HK-2 (cell line): ENCODE data around the gene SYCP3.

Experiments used
- DNase-seq: peaks from one replicate; pipeline ENCODE4 v3.0.0-alpha.2; 2018; ENCODE audit not compliant: unreplicated experiment

SYCP3 gene

DNA sequence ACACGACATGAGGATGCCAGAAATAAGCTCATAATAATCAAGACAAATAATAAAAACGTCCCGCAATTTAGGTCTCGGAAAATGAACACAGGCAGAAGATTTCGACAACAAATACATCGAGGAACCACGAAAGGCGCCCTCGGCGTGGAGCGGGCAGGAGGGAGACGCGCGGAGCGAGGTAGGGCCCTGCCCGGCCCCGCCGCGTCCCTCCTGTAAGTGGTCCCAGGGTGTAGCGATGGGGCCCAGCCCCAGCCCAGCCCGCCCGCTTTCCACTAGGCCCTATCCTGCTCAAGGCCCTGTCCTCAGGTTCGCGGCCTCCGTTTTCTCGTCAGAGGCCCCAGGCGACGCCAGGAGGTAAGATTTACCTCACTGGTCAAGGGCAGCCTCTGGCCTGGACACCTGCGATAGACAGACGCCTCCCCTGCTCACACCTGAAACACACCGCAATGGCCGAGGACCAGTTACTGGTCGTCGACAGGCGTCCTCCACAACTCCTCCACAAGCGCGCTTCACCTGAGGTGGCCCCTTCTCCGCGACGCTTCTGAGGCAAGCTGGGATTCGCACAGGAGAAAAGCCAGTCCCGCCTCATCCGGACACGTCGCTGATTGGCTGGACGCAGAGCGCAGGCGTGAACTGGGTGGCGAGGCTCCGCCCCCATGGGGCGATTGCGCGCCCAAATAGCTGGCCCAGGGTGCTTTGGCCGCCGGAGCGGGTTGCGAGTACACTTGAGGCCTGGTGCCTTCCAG is at the start of gene SYCP3:
Gene SYCP3, minus strand, starts transcription at position 543 of the 746 bp plus-strand sequence. CDS start 1,527 bp downstream, outside the sequence.
- no peak for DNase-seq

DNA sequence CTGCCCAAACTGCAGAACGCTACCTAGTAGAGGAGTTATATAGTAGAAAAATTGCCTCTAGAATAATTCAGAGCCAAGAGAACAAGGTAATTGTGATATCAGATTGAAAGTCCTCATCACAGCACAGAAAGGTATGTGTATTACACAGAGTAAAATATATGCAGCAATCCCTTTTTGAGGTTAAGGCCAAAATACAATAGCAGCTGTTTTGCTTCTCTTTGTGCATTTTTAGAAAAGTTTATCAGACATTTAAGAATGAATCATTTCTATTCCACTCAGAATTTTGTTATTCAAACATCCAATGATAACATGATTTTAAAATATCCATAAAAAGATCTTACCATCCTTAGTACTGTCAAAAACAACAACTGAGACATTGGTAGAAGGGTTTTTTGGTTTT is 46.4 kb upstream of the SYCP3 start:
- no peak for DNase-seq

DNA sequence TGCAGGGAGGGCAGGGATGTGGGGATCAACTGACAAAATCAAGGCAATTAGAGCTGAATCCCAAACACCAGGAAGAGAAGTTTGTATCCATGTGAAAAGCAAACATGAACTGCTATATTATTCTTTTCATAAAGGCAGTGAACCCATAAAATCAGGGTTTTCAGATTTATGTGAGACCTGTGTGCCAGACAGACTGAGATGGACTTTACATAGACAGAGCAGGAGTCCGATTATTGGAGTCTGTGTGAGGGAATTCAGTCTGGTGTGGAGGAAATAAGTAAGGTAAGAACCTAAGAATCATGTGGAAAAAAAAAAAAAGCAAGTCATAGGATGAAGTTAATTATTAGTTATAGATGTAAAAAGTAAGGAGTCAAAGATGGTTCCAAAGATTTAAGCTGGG is 45.1 kb upstream of the SYCP3 start:
- no peak for DNase-seq

DNA sequence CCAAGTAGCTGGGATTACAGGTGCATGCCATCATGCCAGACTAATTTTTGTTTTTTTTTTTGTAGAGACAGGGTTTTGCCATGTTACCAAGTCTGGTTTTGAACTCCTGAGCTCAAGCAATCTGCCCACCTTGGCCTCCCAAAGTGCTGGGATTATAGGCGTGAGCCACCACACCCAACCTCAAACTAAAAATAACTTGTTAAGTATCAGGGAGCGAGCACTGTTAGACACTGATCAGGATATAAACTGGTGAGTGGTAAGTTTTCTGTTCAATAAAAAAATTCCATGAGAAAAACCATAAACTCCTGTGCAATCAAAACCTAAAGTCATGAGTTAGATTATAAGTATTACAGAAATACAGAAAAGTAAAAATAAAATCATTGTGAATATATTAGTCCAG is 44.6 kb upstream of the SYCP3 start:
- no peak for DNase-seq

DNA sequence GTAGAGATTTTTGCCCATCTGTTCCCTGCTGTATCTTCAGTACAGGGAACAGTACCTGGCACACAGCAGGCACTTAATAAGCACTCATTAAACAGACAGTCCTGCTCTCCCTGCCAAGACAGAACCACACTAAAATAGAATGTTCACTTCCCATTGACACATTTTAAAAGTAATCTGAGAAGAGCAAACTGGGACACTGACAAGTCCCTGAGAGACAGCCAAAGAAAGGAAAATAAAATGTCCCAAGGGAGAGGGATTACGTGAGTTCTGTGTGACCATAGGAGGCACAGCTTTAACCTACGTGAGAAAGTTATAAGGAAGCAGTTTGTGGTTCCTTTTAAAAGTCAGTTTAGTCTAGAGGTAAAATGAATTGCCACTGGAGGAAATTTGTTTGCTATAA is 43.9 kb upstream of the SYCP3 start:
- no peak for DNase-seq

DNA sequence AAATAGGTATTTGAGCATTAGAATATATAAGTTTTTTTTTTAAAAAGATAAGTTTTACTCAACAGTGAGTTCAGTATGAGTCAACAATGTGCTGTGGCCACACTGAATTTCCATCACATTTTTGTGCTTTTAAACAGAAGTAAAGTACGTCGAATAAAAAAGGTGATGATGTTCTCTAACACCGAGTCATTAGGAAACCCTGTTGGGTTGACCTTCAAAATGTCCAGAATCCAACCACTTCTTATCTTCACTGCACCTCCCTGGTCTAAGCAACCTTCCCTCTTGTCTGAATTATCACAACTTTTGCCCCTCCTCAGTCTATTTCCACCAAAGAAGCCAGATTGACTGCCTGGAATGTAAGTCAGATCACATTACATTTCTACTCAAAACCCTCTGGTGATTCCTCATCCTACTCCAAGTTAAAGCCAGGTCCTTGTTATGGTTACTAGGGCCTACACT is 43.0 kb upstream of the SYCP3 start:
- no peak for DNase-seq

DNA sequence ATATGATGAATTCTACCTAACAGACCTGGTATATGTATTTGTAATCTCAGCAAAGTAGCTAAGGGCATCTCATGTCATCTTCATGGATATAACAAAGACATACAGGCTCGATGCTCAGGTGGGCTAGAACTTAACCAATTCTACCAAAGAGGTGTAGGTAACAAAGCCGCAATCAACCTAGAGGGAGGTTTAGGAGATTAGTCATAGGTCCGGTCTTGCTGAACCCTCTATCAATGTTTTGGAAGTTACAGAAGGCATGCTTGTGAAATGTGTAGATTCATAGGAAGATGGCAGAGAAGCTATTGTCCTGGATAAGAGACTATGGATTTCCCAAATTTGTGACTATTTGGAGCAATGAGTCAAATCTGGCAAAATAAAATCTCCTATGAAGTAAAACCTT is 42.6 kb upstream of the SYCP3 start:
- no peak for DNase-seq

DNA sequence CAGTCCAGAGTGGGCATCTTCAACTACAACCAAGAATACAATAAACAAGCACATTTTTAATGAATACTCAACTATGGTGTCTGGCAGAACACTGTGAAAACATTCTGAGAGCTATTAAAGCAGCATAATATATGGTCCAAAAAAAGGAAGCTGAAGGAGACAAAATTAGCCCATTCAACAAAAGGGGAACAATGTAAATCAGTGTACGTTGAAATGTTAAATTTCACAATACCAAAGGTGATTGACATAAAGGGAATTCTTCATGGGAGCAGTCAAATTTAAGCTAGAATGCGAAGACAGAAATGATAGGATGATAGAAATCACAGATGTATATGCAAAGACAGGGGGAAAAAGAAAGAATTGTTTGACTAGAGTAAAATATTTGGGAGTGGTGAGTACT is 41.3 kb upstream of the SYCP3 start:
- no peak for DNase-seq

DNA sequence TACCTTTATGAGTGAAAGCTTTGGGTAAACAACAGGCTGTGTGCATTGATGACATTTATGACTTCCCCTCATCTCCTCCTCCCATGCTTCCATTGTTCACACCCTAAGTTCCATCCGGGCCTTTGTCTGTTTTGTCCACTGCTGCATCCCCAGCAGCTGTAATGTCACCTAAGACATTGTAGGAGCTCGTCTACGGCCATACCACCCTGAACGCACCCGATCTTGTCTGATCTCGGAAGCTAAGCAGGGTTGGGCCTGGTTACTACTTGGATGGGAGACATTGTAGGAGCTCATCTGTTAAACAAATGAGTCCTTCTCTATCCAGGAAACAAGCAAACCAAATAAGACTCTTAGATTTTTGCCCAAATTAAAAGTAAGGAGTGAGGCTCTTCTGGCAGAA is 40.4 kb upstream of the SYCP3 start:
- no peak for DNase-seq

DNA sequence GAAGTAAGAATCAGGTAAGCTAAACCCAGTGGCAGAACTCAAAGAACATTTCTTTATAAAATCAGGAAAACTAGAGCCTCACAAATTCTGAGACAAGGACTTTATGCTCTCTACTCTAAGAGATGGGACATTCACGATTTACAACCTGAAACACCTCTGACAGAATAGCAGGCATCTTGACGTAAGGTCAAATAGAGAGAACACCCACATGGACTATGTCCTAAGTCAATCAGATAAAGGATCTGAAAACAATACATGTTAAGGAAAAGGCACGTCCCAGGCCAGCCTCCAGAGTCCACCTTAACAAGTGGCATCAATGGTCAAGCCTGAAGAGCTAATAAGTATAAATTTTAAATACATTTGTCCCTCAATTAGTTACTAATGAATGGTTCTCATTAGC is 39.9 kb upstream of the SYCP3 start:
- DNase-seq = no peak

DNA sequence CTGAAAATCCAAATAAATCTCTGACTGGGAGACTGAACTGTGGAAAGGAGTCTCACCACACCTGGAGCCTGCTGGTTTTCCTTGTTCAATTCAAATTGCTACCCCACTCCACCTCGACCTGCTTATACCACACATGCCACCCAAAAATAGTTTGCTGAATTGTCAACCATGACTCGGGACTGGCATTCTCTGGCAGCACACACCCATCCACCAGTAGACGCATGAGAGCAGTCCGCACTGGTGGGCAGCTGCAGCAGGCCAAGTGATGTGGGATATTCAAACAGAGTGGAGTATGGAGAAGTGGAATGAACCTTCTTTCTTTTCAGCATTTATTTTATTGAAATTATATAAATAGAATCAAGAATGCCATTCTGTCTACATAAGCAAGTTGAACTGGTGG is 38.7 kb upstream of the SYCP3 start:
- no peak for DNase-seq

DNA sequence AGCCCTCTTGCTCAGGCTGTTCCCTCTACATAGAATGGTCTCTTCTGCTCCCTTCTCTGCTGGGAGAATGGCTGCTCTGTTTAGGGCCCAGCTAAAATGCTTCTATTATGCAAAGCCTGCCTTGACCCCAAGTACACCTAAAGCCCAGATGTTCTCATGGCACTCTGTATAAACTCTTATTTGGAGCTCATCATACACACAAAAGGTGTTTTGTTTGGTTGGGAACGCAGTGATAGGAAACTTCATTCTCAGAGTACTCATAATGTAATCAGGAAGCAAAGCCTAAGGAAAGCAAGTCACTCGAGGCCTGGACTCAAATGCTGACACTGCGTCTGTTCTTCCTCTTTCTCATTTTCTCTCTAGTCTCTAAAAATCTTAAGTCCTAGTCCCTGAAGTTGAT is 38.2 kb upstream of the SYCP3 start:
- DNase-seq = no peak

DNA sequence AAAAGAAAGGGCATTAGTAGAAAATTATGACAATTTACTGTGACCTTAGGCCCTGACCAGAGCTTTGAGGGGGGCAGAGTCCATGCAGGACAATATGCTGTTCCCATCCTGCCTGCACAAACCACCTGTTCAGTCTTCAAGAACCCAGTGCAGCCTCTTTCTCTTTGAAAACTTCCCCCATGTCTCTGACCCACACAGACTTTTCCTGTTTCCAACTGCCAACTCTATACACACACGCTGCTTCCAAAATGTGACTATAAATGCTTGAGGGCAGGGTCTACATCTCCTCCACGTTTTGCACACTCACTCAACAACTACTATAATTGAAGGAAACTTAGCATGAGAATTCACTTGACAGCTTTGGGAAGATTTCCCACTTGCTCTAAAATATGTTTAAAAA is 36.6 kb upstream of the SYCP3 start:
- no peak for DNase-seq

DNA sequence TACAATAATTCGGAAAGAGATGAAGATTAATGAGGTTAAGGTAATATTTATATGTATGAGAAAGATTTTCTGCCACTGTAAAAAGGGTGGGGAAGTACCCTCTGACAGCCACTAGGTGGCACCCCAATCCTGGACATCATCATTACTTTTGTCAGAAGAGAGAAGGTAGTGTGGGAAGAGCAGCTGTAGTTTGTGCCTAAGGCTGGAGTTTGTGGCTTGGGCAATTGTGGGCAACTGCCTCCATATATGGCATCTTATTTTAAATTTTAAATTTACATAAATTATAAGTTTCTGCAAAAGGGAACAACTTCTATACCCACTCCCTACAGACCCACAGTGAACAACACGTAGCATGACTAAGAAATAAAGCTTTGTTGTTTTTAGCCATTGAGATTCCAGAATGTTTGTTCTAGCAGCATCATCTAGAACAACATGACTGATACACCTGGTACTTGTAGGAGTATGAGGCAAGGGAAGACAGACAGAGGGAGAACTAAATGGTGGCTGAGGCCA is 34.4 kb upstream of the SYCP3 start:
- DNase-seq = peak; percentile 45

DNA sequence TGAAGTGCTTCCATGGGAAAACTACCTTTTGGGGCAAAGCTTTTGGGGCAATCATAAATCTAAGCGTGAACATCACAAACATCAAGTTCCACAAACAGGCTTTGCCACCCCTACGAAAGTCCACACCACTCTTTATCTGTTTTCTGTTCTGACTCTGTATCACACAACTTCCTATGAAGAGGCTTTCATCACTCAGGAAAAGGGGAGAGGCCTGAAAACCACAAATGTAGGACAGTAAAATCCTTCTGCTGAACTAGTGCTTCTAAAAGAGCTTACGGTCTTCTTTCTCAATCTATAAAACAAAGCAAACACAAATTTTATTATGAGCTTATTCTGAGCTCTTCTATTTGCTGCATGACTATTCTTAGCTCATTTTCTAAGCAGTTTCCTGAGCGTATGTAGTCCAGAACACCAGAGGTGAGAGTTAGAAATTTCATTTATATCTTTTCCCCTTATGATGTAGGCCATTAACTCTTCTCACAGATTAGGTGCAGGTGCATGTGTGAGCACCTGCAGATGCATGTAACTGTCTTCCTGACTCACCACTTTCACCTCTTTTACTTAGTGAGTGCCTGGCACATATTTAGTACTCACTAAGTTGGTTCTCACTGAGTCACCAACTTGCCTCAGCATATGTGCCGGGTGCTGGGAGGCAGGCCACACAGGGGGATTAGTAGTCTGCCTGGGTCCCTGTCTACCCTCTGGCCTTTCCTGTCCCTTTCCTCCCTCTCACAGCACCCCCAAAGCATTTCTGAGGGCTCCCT is 32.9 kb upstream of the SYCP3 start:
- no peak for DNase-seq

DNA sequence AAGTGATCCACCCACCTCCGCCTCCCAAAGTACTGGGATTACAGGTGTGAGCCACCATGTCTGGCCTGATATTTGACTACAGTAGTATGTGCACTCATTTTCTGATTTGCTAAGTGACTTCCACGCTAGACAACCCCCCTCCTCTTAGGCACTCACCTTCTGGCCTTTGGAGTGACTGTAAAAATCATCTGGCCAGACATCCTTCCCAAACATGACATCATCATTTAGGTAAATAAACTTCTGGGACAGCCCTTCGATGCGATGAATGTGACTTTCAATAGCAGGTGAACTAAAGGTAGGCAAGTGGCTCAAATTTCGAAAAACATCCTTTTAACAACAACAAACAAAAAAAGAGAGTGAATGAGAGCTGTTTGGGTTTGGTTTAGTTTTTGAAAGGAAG is 30.6 kb upstream of the SYCP3 start:
- DNase-seq = no peak

DNA sequence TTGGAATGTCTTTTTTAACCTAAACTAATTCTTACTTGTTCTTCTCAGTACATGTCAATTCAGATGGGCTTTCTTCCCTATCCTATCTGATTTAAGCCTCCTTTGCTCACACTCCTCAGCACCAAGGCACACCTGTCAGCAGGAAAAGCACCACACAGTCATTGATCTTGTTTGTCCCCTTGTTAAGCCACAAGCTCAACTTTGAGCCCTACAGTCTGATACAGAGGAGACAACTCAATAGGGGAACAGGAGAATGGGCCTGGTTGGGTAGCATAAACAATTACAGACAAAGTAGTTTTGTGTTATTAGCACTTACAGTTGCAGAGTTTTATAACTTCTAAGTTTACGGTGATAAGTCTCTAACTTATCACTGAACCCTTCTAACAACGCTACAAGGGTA is 29.5 kb upstream of the SYCP3 start:
- DNase-seq = no peak

DNA sequence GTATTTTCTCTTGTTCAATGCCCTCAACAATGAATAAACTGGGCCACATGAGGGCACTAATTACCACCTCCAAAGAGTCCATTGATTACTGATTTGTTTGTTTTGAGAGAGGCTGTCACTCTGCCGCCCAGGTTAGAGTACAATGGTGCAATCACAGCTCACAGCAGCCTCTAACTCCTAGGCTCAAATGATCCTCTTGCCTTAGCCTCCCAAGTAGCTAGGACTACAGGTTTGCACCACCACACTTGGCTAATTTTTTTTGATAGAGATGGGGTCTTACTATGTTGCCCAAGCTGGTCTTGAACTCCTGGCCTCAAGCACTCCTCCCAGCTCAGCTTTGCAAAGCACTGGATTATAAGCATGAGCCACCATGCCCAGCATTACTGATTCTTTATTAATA is 28.3 kb upstream of the SYCP3 start:
- DNase-seq = no peak

DNA sequence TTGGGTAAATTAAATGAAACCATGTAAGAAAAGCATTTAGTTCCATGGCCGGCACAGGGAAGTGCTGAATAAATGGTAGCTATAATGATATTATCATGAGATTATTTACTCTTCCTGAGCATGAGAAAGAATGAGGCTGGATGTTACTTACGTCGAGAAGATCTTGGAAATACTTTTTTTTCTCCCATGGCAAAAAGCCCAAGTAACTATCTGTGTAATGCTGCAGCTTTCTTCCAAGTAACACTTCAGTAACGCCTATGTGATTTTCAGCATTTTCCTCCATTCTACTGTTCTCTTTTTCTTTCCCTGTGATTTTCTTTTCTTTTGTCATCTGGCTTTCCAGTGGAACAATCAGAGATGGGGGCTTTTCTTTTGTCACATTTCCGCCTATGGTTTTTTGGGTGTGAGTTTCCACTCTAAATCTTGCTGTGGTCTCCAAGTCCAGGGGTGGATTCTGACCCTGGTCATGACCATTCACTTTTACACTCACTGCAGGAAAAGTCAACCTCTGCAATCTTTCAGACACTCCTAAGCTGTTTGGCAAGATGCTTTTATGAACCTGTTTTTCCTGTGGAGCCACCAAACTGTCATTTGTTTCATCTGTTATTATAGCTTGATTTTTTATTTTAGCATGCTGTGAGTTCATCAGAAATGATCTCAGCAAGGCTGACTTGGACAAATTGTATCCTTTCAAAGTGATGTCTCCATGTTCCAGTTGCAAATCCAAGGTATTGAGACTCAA is 25.0 kb upstream of the SYCP3 start:
- DNase-seq = no peak

DNA sequence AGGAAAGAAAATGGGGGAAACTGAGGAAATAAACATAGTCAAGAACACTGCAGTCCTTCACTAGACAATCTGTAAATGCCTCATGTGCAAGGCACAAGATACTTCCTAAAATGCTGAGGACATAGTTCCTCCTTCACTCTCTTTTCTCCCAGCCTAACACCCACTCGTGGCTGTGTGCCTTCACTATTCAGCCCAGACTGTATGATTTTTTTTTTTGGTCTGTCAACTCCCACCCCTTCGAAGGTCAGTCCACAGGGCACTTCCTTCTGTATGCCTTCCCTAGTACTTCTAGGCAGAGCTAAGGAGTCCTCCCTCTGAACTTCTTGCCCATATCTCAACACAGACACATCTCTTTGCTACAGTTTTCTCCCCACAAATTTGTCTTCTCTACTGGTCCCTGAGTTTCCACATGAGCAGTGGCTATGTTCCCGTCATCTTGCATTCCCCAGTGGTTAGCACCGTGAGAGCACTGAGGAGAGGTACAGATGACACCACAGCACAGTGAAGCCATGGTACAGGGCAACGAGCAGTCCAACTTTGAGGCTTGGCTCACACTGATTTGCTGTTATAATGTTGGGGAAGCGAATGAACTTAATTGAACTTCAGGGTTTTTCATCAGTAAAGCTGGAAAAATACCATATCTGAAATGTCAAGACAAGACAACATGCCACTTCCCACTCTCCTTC is 24.1 kb upstream of the SYCP3 start:
- DNase-seq = no peak

DNA sequence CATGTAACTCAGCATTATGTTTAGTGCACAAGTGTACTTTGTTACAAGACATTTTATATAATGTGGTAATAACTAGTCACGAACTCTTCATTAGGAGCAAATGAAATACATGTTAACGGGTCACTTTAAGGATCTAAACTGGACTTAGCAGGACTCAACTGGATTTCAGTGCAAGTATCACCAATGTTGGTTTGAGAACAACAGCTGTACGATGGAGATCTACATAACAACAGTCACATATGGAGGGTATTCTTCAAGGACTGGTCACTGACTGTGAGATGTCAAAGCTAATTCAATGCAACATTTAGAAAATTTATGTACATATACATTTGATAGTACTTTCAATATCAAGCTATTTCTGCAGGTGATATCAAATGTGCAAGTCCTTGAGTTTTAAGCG is 22.5 kb upstream of the SYCP3 start:
- no peak for DNase-seq

DNA sequence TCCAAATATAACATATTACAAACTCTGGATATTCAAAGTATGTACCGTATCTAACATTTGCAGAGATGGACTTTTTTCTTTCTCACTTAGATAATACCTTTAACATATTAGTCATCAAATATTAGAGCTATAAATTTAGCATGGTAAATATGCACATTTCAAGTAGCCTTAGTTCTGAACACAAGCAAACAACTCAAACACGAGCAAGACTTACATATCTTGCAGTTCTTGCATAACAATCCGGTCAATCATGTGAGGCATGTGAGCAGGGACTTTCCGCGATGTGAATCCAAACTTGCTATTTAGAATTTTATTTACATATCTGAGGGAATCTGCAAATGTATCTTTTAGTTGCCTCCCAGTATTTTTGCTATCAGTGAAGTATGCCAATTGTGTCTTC is 22.1 kb upstream of the SYCP3 start:
- no peak for DNase-seq
